Astrocyte (in vitro differentiated cells and primary cell): ENCODE measurements around the gene ZCWPW2. TPM values are rescaled to one million over a fixed set of nuclear protein-coding genes. Genes with fewer than 3 reads are reported as not detected.

Experiments
- DNase-seq: peaks from one replicate; pipeline ENCODE4 v3.0.0-alpha.2; 2010; ENCODE audit warnings: low read depth
- FAIRE-seq: peaks from 2 replicates; lab custom pipeline; 2011; peaks lifted over from hg19 to GRCh38; lab: Jason Lieb, UNC
- H2AFZ ChIP-seq: 2 replicates; pipeline ENCODE4 v1.6.0; 2012; ENCODE audit warnings: low read depth, low read length, inconsistent platforms
- H3K27ac ChIP-seq: 2 replicates; pipeline ENCODE4 v1.5.1; 2011; ENCODE audit warnings: low read depth, low read length, inconsistent platforms
- H3K27me3 ChIP-seq: 2 replicates; pipeline ENCODE4 v1.6.0; 2011; ENCODE audit warnings: low read length, inconsistent platforms; ENCODE audit not compliant: insufficient read depth
- H3K36me3 ChIP-seq: 2 replicates; pipeline ENCODE4 v1.5.1; 2011; ENCODE audit warnings: low read length, inconsistent platforms; ENCODE audit not compliant: insufficient read depth
- H3K4me1 ChIP-seq: 2 replicates; pipeline ENCODE4 v1.5.1; 2011; ENCODE audit warnings: low read length, inconsistent platforms; ENCODE audit not compliant: insufficient read depth
- H3K4me2 ChIP-seq: 2 replicates; pipeline ENCODE4 v1.6.0; 2012; ENCODE audit warnings: low read length, inconsistent platforms
- H3K4me3 ChIP-seq: 2 replicates; pipeline ENCODE4 v1.5.1; 2011; ENCODE audit warnings: low read depth, mild to moderate bottlenecking, low read length, inconsistent platforms; ENCODE audit not compliant: insufficient read depth
- H3K79me2 ChIP-seq: 2 replicates; pipeline ENCODE4 v1.6.0; 2012; ENCODE audit warnings: mild to moderate bottlenecking, low read length, inconsistent platforms; ENCODE audit not compliant: insufficient read depth
- H3K9ac ChIP-seq: 2 replicates; pipeline ENCODE4 v1.6.0; 2012; ENCODE audit warnings: mild to moderate bottlenecking, low read length, inconsistent platforms
- H3K9me3 ChIP-seq: 2 replicates; pipeline ENCODE4 v1.5.1; 2012; ENCODE audit warnings: low read depth, mild to moderate bottlenecking, low read length, inconsistent platforms; ENCODE audit not compliant: insufficient read depth
- H4K20me1 ChIP-seq: 2 replicates; pipeline ENCODE4 v1.6.0; 2012; ENCODE audit warnings: low read length, inconsistent platforms; ENCODE audit not compliant: insufficient read depth
- H3K27ac Mint-ChIP-seq: one replicate; pipeline ENCODE4 v1.8.0; 2021; ENCODE audit warnings: mild to moderate bottlenecking, mixed read lengths; ENCODE audit not compliant: unreplicated experiment
- H3K27me3 Mint-ChIP-seq: one replicate; pipeline ENCODE4 v1.8.0; 2021; ENCODE audit warnings: low read depth, mixed read lengths; ENCODE audit not compliant: unreplicated experiment
- H3K36me3 Mint-ChIP-seq: one replicate; pipeline ENCODE4 v1.8.0; 2021; ENCODE audit warnings: low read depth, mixed read lengths; ENCODE audit not compliant: unreplicated experiment
- H3K4me1 Mint-ChIP-seq: one replicate; pipeline ENCODE4 v1.8.0; 2021; ENCODE audit warnings: low read depth, mixed read lengths; ENCODE audit not compliant: unreplicated experiment
- H3K4me3 Mint-ChIP-seq: one replicate; pipeline ENCODE4 v1.8.0; 2021; ENCODE audit warnings: mild to moderate bottlenecking, moderate library complexity, mixed read lengths; ENCODE audit not compliant: unreplicated experiment
- H3K9me3 Mint-ChIP-seq: one replicate; pipeline ENCODE4 v1.8.0; 2021; ENCODE audit warnings: mild to moderate bottlenecking, mixed read lengths; ENCODE audit not compliant: unreplicated experiment
- CTCF ChIP-seq: IDR thresholded peaks from 2 replicates; pipeline ENCODE4 v1.5.1; 2011; ENCODE audit warnings: low read depth, mild to moderate bottlenecking, inconsistent platforms, low read length, moderate library complexity; ENCODE audit not compliant: insufficient read depth
- EZH2 ChIP-seq: IDR thresholded peaks from 2 replicates; pipeline ENCODE4 v1.6.1; 2012; ENCODE audit warnings: mild to moderate bottlenecking, low read length, inconsistent platforms; ENCODE audit not compliant: insufficient read depth
- total RNA-seq: library from RNA; stranded (reverse); gene quantifications from 2 replicates; pipeline ENCODE4 v1.2.1, GENCODE V29; 2021

The ZCWPW2 gene
- total RNA-seq, 1 donor from 2014 or later: 0.57 TPM

- H3K27me3 Mint-ChIP-seq: no peaks in the 10 kb centered on the region
- no peak overlapping the region for H3K4me3 Mint-ChIP-seq
- H3K9me3 Mint-ChIP-seq: no peaks in the 10 kb centered on the region
- no peaks in the 10 kb centered on the region for H3K36me3 Mint-ChIP-seq
- peaks cover 3% of the 10 kb centered on the region for H3K4me1 Mint-ChIP-seq
- H3K27ac Mint-ChIP-seq: no peak overlapping the region
- no peak for TF ChIP-seq CTCF
- no peak for TF ChIP-seq EZH2
- no peak overlapping the region for H3K4me2 ChIP-seq
- H3K9me3 ChIP-seq: no peaks in the 10 kb centered on the region
- no peaks in the 10 kb centered on the region for H3K36me3 ChIP-seq
- no peak overlapping the region for H3K4me3 ChIP-seq
- no peak overlapping the region for H2AFZ ChIP-seq
- no peak overlapping the region for H3K27ac ChIP-seq
- DNase-seq: no peak
- no peak for FAIRE-seq
- H3K27me3 ChIP-seq: no peaks in the 10 kb centered on the region
- no peak overlapping the region for H3K9ac ChIP-seq
- no peaks in the 10 kb centered on the region for H3K4me1 ChIP-seq
- no peaks in the 10 kb centered on the region for H4K20me1 ChIP-seq
- no peaks in the 10 kb centered on the region for H3K79me2 ChIP-seq
Observed at GRCh38 chr3:28301688-28302087, 46.8 kb upstream of the ZCWPW2 start.

- no peaks in the 10 kb centered on the region for H3K79me2 ChIP-seq
- Mint-ChIP-seq H3K27ac (no peak overlapping the region), H3K36me3 (no peaks in the 10 kb centered on the region), H3K4me3 (no peak overlapping the region), H3K27me3 (no peaks in the 10 kb centered on the region), H3K4me1 (no peaks in the 10 kb centered on the region), H3K9me3 (no peaks in the 10 kb centered on the region)
- no peak overlapping the region for H3K4me3 ChIP-seq
- H3K27me3 ChIP-seq: no peaks in the 10 kb centered on the region
- no peak overlapping the region for H3K4me2 ChIP-seq
- TF ChIP-seq EZH2 (no peak), CTCF (no peak)
- no peak overlapping the region for H3K27ac ChIP-seq
- no peak for FAIRE-seq
- no peaks in the 10 kb centered on the region for H3K4me1 ChIP-seq
- DNase-seq: no peak
- H4K20me1 ChIP-seq: no peaks in the 10 kb centered on the region
- no peak overlapping the region for H2AFZ ChIP-seq
- H3K9me3 ChIP-seq: no peaks in the 10 kb centered on the region
- H3K9ac ChIP-seq: no peak overlapping the region
- H3K36me3 ChIP-seq: no peaks in the 10 kb centered on the region
Observed at GRCh38 chr3:28308196-28308595, 40.3 kb upstream of the ZCWPW2 start.

- Histone ChIP-seq H3K79me2 (no peaks in the 10 kb centered on the region), H3K4me3 (no peak overlapping the region), H3K4me1 (no peaks in the 10 kb centered on the region), H3K4me2 (no peak overlapping the region), H3K9me3 (no peaks in the 10 kb centered on the region), H3K27me3 (no peaks in the 10 kb centered on the region), H4K20me1 (no peaks in the 10 kb centered on the region), H3K9ac (no peak overlapping the region), H3K36me3 (peaks cover 3% of the 10 kb centered on the region), H2AFZ (no peak overlapping the region), H3K27ac (no peak overlapping the region)
- TF ChIP-seq EZH2 (no peak), CTCF (no peak)
- Mint-ChIP-seq H3K4me1 (no peaks in the 10 kb centered on the region), H3K9me3 (no peaks in the 10 kb centered on the region), H3K4me3 (no peak overlapping the region), H3K27ac (no peak overlapping the region), H3K27me3 (no peaks in the 10 kb centered on the region), H3K36me3 (no peaks in the 10 kb centered on the region)
- no peak for DNase-seq
- FAIRE-seq: no peak
Observed at GRCh38 chr3:28315711-28316110, 32.8 kb upstream of the ZCWPW2 start.
